ENCODE results near the gene MMEL1. TPM values are rescaled to one million over a fixed set of nuclear protein-coding genes. Genes with fewer than 3 reads are reported as not detected.
A peak's percentile ranks its signal among the peaks of the same experiment; 100 is the strongest.
"Not testable (repeated sequence)": the region's sequence is repeated elsewhere in the genome, so short reads cannot be mapped to it uniquely, and the experiment has no call there.

MMEL1 gene
- total RNA-seq, 1 experiment from 2014 or later = 2.8 TPM

- DNase-seq (ENCODE audit: low read depth) = no peak
These were observed 56.8 kb downstream of the MMEL1 start for GRCh38 chr1:2575801-2576663.

GRCh38 chr1:2574350-2574749 is 58.5 kb downstream of the MMEL1 start:
- peak; percentile 39 for DNase-seq (ENCODE audit: low read depth)

DNA sequence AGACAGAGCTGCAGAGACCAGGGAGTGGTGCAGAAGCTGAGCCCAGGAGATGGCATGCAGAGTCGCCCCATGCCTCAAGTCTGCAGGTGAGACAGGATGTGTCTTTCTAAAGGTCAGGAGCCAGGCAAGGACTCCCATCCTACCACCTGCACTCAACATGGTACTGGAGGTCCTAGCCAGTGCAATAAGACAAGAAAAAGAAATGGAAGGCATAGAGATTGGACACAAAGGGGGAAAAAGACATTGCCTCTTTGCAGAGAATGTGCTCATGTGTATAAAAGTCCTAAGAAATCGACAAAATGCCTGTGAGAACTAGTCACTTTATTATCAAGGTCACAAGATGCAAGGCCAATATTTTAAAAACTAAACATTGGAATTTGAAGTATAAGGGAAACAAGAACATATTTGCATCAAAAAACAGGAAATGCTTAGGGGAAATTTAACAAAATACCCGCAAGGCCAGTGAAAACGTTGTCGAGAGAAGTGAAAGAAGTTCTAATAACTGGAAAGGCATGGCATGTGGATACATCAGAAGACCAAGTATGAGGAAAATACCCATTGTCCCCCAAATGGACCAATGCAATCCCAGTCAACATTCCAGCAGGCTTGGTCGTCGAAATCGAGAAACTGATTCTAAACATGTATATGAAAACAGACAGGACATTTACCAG is 59.4 kb downstream of the MMEL1 start:
- no peak for DNase-seq (ENCODE audit: low read depth)

GRCh38 chr1:2571348-2571747 is 61.5 kb downstream of the MMEL1 start:
- DNase-seq (ENCODE audit: low read depth) = no peak

GRCh38 chr1:2570332-2570731 is 62.5 kb downstream of the MMEL1 start:
- no peak for DNase-seq (ENCODE audit: low read depth)

- not testable (repeated sequence) for DNase-seq (ENCODE audit: low read depth)
These were observed 63.1 kb downstream of the MMEL1 start for GRCh38 chr1:2569703-2570102.

DNA sequence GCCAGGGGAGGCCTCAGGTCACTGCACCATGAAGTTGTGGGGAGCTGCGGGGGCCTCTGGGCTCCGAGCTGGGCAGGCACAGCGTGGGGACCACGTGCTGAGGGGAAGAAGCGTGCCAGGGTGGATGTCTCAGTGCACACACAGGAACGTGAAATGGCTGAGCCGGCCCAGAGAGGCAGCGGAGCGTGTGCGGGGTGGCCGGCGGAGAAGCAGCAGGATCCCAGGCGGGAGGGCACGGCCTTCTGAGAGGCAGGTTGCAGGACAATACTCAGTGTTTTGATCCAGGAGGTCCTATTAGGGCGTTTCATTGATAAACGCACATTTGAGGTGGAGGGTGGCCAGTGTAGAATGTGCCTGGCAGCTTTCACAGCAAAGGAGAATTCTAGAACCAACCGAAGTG is 63.8 kb downstream of the MMEL1 start:
- DNase-seq (ENCODE audit: low read depth) = no peak

GRCh38 chr1:2568187-2568816 is 64.5 kb downstream of the MMEL1 start:
- not testable (repeated sequence) for DNase-seq (ENCODE audit: low read depth)

DNA sequence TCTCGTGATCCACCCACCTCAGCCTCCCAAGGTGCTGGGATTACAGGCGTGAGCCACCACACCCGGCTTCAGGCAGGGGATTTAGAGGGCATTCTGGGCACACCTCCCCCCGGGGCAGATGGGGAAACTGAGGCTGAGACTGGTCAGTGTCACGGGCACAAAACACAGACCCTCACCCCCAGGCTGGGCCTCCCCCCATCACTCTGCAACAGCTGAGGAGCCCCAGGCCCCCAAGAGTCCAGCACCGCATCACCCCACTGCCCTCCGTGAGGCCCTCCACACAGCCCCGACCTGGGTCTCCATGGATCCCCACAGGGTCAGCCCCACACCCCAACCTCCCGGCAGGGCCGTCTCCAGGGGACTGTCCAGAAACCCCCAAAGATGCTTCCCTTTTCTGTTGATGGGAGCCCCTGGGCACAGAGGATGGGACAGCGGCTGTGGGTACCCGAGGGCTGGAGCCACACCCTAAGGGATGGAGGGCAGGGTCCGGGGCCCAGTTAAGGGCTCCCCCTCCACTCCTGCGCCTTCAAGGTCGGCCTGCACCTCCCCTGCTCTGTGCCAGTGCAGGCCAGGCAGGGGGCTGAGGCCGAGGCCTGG is 65.6 kb downstream of the MMEL1 start:
- DNase-seq (ENCODE audit: low read depth) = no peak

GRCh38 chr1:2566101-2567045 is 66.4 kb downstream of the MMEL1 start:
- peak; percentile 65 for DNase-seq (ENCODE audit: low read depth)

DNA sequence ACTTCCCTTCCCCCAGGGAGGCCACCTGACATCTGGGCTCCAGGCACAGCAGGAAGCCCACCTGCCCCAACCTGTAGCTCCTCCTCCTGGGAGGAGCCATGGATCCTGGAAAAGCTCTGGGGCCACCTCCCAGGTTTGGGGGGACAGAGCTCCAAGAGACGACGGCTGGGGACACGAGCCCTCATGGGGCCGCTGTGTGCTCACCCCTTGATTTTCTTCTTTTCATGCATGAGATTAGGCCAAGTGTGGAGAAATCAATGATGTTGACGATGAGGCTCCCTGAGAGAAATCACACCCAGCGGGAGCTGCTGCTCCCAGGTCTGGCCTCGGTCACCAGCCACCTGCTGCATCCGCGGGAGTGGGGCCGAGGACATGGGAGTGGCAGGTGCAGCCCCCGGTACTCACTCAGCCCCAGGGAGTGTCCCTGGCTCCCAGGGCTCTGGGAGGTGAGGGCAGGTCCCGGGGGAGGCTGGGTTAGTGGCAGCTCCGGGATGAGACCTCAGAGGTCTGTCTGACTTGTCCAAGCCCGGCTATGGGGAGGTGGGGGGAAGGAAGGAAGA is 67.9 kb downstream of the MMEL1 start:
- no peak for DNase-seq (ENCODE audit: low read depth)

DNA sequence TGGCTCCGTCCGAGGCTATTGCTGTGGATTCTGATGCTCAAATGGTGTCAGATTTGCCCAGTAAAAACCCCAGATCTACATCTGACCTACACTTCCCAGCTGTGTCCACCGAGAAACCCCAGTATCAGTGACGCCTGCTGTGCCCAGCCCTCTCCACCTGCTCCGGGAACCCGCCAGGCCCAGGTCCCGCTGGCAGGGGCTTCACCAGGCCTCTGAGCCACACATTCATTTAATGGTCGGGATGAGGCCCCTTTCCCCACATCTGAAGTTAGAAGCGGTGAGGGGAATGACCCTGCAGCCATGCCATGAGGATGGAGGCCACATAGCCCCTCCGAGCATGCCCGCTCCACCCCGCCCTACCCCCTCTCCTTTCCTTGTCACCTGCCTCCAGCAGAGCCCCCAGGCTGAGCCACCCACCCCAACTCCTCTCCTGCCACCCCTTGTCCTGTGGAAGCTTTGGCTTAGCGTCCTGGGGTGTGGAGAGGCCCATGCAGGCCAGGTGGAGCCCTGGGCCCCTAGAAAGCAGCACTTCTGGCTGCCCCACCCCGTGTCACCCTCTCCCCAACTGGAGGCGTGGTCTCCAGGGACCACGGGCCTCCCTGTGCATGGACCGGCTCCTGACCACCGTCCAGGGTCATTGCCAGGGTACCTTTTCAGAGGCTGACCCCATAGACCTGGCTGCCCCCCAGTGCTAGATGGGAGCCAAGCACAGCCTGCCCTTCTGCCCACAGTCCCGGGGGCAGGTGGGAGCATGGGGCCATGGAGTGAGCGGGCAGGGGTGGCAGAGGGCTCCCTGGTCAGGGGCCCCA is 68.6 kb downstream of the MMEL1 start:
- no peak for DNase-seq (ENCODE audit: low read depth)

- DNase-seq (ENCODE audit: low read depth) = no peak
These were observed 69.6 kb downstream of the MMEL1 start for GRCh38 chr1:2563205-2563604.

- DNase-seq (ENCODE audit: low read depth) = no peak
These were observed 70.6 kb downstream of the MMEL1 start for GRCh38 chr1:2561898-2562895.

- DNase-seq (ENCODE audit: low read depth) = no peak
These were observed 71.4 kb downstream of the MMEL1 start for GRCh38 chr1:2561446-2561845.

DNA sequence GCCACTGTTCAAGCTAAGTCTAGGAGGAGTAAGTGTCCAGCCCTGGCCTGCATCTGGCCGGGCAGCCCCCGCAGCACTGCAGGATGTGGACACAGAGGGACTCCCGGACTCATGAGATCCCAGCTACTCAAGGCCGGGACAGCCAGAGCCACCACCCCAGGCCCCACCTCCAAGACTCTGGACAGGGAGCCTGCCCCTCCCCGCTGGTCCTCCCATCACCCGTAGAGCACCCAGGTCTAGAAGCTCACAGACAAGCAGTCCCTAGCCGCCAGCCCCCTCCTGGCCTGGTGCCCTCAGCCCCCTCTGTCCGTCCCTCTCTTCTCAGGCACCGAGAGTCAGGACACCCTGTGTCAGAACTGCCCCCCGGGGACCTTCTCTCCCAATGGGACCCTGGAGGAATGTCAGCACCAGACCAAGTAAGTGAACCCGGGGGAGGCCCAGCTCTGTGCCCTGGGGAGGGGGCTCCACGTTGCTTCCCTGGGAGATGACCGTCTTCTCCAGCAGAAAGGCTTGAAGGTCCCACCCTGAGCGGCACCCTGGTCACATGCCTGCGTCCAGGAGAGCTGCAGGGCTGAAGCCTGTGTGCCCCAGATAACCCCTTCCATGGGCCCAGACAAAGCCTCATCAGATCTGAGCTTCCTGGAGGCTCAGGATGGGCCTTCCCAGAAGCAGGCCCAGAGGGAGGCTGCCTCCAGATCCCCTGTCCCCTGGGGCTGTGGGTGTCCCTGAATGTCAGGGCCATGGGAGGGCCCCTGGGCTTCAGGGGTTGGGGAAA is 72.3 kb downstream of the MMEL1 start:
- no peak for DNase-seq (ENCODE audit: low read depth)

- DNase-seq (ENCODE audit: low read depth) = no peak
These were observed 73.1 kb downstream of the MMEL1 start for GRCh38 chr1:2559509-2560298.

Measured in RPMI7951 (cell line).